Measurements from ENCODE around the gene HDC. TPM values are rescaled to one million over a fixed set of nuclear protein-coding genes. Genes with fewer than 3 reads are reported as not detected.

HDC gene
- total RNA-seq (under 1 TPM in 4 of 9 donors, not detected in 5; 0.11 to 0.28 (median 0.19) TPM), polyA plus RNA-seq (under 1 TPM in 2 of 3 donors, not detected in 1; 0.13 to 0.32 TPM)
- long read RNA-seq, donor 1, result 0 reads
- long read RNA-seq, donor 2, result 0 reads
- long read RNA-seq, donor 3, result 0 reads
- long read RNA-seq, donor 4, result 0 reads
- long read RNA-seq, donor 5, result 0 reads
- long read RNA-seq, donor 6, result 0 reads
- long read RNA-seq, donor 7, result 0 reads
- long read RNA-seq, donor 8, result 0 reads
- long read RNA-seq, donor 9, result 0 reads
- long read RNA-seq, donor 10, result 0 reads

GRCh38 chr15:50265620-50266019, at the start of gene HDC:
Gene HDC, minus strand, starts transcription at chr15:50265726. Its CDS starts 103 bp downstream, at chr15:50265623.
- Histone ChIP-seq H3K36me3 (replicated peaks in 1 of 2) (no peaks in the 10 kb centered on the region), H3K27me3 (no peaks in the 10 kb centered on the region), H3K4me1 (replicated peaks in 1 of 2) (no peaks in the 10 kb centered on the region), H3K4me3 (no peak within 1 kb of the TSS), H3K9me3 (replicated peaks in 1 of 3) (no peaks in the 10 kb centered on the region), H3K27ac (no peak within 1 kb of the TSS)
- intact Hi-C loops (cut with DNase I), result no loop called here
- DNase-seq, result no peak
- no peak for TF ChIP-seq POLR2A (IDR thresholded peaks at IDR 0.05)
- no peak for TF ChIP-seq CTCF (IDR thresholded peaks at IDR 0.05)
- WGBS, 4 donors, result 77 to 81% (median 78%) methylated on average over 9 of the region's 9 CpGs

DNA sequence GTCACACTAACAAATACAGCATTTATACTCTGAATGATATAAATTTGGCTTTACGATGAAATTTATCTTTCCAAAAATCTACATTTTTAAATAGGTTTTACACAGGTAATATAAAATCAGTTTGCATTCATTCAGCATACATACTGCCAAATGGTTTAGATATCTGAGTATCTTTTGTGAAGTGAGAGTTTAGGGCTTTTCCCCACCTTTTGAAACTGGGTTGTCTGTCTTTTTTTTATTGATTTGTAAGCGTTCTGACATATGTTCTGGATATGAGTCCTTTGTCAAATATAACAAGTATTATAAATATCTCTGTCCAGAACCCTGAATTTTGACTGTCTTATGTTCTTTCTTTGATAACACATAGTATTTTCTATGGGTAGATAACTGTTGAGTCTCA, 47.1 kb upstream of the HDC start:
- TF ChIP-seq POLR2A (IDR thresholded peaks at IDR 0.05), result no peak
- TF ChIP-seq CTCF (IDR thresholded peaks at IDR 0.05), result no peak
- Histone ChIP-seq H3K27ac (no peak overlapping the region), H3K36me3 (replicated peaks in 1 of 2) (no peaks in the 10 kb centered on the region), H3K4me1 (replicated peaks in 1 of 2) (peaks cover 0 to 10% of the 10 kb centered on the region in 2 donors), H3K4me3 (no peak overlapping the region), H3K27me3 (no peaks in the 10 kb centered on the region), H3K9me3 (replicated peaks in 1 of 3) (no peaks in the 10 kb centered on the region)
- DNase-seq, result no peak
- 85 to 93% (median 87%) methylated on average over 2 of the region's 2 CpGs for WGBS, 4 donors
- intact Hi-C loops (cut with DNase I), result loop anchor here in 1 of 2 donors (10.0 kb wide), 1 partner anchor 168 kb away; no protein-coding TSS in a partner anchor

DNA sequence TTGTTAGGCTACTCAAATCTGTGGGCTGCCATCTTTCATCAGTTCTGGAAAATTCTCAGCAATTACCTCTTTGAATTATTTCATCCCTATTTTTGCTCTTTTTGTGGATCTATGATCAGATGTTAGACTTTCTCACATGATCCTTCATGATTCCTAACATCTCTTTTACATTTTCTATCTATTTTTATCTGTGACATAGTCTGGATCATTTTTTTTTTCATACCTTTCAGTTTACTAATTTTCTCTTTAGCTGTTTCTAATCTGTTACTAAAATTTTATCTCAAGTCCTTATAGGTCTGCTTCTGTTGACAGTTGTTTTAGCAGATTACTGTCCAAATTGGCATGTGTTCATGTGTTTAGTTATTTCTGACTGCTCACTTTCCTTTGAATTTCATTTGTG, 42.3 kb upstream of the HDC start:
- Histone ChIP-seq H3K4me1 (replicated peaks in 1 of 2) (no peaks in the 10 kb centered on the region), H3K9me3 (replicated peaks in 1 of 3) (no peaks in the 10 kb centered on the region), H3K4me3 (no peak overlapping the region), H3K36me3 (replicated peaks in 1 of 2) (no peaks in the 10 kb centered on the region), H3K27me3 (no peaks in the 10 kb centered on the region), H3K27ac (no peak overlapping the region)
- intact Hi-C loops (cut with DNase I), result no loop called here
- no peak for TF ChIP-seq CTCF (IDR thresholded peaks at IDR 0.05)
- TF ChIP-seq POLR2A (IDR thresholded peaks at IDR 0.05), result no peak
- no peak for DNase-seq

DNA sequence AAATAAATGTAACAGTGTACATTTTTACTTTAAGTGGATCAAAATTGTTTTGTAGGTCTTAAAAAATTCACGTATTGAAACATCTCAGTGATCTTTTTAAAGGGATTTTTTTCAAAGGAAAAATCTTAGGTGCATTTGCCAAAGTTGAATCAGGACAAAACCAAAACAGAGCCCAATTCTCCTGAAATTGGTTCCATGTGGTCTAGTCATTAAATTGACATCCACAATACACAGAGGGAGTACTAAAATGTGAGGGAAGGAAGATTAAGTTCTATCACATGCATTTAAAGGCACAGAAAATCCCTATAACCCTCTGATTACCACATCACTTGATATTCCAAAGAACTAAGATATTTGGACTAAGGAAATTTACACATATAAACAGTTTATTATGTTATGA, 39.3 kb upstream of the HDC start:
- 79 to 89% (median 85%) methylated on average over 1 of the region's 1 CpG for WGBS, 4 donors

More for the DNA sequence above, 39.3 kb upstream of the HDC start:
- no peak for DNase-seq
- intact Hi-C loops (cut with DNase I), result no loop called here
- Histone ChIP-seq H3K36me3 (replicated peaks in 1 of 2) (peaks cover 0 to 9% of the 10 kb centered on the region in 2 donors), H3K4me3 (no peak overlapping the region), H3K27me3 (no peaks in the 10 kb centered on the region), H3K4me1 (replicated peaks in 1 of 2) (no peaks in the 10 kb centered on the region), H3K27ac (no peak overlapping the region), H3K9me3 (replicated peaks in 1 of 3) (no peaks in the 10 kb centered on the region)
- no peak for TF ChIP-seq POLR2A (IDR thresholded peaks at IDR 0.05)
- TF ChIP-seq CTCF (IDR thresholded peaks at IDR 0.05), result no peak

Measured in adrenal gland (tissue), 19 donors.